Measurements from ENCODE around the gene UBR4. TPM values are rescaled to one million over a fixed set of nuclear protein-coding genes. Genes with fewer than 3 reads are reported as not detected.
A peak's percentile ranks its signal among the peaks of the same experiment; 100 is the strongest.

The UBR4 gene
- total RNA-seq, 1 donor from 2014 or later = 66.1 TPM

DNA sequence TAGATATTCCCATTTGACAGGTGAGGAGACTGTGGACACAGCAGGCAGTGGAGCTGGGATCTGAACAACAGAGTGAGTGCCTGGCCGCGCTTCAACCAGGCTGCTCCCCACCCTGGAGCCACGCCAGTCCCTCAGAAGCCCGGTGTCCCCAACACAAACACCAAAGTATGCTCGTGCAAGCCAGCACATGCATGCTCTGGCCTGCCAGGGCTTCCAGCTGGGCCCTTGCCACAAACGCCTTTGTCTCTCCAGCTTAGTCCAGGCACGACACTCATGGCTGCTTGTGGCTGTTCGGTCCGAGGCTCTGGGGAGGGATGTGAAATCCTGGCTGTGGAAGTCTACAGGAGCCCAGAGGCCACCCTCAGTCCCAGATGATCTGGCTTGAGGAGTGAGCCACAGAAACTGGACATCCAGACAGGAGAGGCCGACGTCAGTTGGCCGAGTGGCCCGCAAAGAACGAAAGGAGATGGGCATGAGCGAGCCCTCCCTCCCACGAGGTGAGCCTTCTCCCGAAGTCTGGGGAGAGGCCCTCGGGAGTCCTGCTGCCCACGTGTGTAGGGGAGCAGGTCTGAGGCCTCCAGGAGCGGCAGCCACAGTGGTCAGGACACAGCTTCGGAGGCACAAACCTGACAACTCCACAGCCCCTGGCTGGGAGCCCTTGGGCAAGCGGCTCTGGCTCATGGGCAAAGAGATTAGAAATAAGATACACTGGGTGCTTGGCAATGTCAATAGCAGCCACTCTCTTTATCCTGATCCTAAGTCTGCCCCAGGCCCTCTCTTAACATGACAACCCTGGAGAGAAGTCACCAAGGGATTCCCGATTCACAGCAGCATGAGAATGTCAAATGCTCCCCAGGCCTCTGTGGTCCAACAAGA lies 136.5 kb downstream of the UBR4 start:
- Histone ChIP-seq H3K27me3 (ENCODE audit: control insufficient read depth, insufficient read depth, low read length) (no peaks in the 10 kb centered on the region), H3K36me3 (ENCODE audit: control insufficient read depth, insufficient read depth, low read length) (peaks cover 9% of the 10 kb centered on the region), H3K4me3 (ENCODE audit: low read depth, low read length) (no peak overlapping the region)
- TF ChIP-seq, protein P1, sequence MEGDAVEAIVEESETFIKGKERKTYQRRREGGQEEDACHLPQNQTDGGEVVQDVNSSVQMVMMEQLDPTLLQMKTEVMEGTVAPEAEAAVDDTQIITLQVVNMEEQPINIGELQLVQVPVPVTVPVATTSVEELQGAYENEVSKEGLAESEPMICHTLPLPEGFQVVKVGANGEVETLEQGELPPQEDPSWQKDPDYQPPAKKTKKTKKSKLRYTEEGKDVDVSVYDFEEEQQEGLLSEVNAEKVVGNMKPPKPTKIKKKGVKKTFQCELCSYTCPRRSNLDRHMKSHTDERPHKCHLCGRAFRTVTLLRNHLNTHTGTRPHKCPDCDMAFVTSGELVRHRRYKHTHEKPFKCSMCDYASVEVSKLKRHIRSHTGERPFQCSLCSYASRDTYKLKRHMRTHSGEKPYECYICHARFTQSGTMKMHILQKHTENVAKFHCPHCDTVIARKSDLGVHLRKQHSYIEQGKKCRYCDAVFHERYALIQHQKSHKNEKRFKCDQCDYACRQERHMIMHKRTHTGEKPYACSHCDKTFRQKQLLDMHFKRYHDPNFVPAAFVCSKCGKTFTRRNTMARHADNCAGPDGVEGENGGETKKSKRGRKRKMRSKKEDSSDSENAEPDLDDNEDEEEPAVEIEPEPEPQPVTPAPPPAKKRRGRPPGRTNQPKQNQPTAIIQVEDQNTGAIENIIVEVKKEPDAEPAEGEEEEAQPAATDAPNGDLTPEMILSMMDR (IDR thresholded peaks at IDR 0.05; ENCODE audit: insufficient read depth, low read length, severe bottlenecking) = no peak
- FAIRE-seq (no peak), DNase-seq (ENCODE audit: low read depth) (peak; percentile 59)

DNA sequence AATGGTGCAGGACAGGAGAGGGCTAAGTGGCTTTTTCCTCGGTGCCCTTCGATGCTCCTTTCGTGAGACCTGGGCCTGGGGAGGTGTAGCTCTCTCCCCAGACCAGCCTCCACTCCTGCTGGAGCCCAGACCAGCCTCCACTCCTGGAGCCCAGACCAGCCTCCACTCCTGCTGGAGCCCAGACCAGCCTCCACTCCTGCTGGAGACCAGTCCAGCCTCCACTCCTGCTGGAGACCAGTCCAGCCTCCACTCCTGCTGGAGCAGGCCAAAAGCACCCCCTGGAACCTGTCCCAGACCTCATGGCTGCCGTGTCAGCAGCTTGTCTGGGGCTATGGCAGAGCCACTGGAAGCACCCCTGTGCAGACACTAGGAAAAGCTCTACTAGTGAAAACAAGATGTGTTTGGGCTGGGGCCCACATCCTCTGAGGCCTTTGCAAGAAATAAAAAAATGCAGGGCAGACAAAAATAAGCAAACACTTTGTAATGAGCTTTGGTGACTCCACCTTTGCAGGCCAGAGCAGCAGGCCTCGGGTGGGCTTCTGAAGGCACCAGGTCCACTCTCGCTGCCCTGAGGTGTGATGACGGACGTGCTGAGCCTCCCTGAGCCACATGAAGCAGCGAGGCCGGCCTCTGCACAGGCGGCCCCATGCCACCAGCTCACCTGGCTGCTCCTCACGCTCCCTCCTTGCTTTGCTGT lies 137.6 kb downstream of the UBR4 start:
- no peak for FAIRE-seq
- TF ChIP-seq, protein P1 (IDR thresholded peaks at IDR 0.05; ENCODE audit: insufficient read depth, low read length, severe bottlenecking) = no peak
- DNase-seq (ENCODE audit: low read depth) = no peak
- Histone ChIP-seq H3K27me3 (ENCODE audit: control insufficient read depth, insufficient read depth, low read length) (no peaks in the 10 kb centered on the region), H3K4me3 (ENCODE audit: low read depth, low read length) (no peak overlapping the region), H3K36me3 (ENCODE audit: control insufficient read depth, insufficient read depth, low read length) (peaks cover 8% of the 10 kb centered on the region)

- TF ChIP-seq, protein P1 (IDR thresholded peaks at IDR 0.05; ENCODE audit: insufficient read depth, low read length, severe bottlenecking) = no peak
- Histone ChIP-seq H3K4me3 (ENCODE audit: low read depth, low read length) (no peak overlapping the region), H3K36me3 (ENCODE audit: control insufficient read depth, insufficient read depth, low read length) (peaks cover 6% of the 10 kb centered on the region), H3K27me3 (ENCODE audit: control insufficient read depth, insufficient read depth, low read length) (no peaks in the 10 kb centered on the region)
- DNase-seq (ENCODE audit: low read depth) (no peak), FAIRE-seq (no peak)
These were observed 138.3 kb downstream of the UBR4 start for GRCh38 chr1:19071674-19072281.

- Histone ChIP-seq H3K36me3 (ENCODE audit: control insufficient read depth, insufficient read depth, low read length) (peaks cover 4% of the 10 kb centered on the region), H3K27me3 (ENCODE audit: control insufficient read depth, insufficient read depth, low read length) (no peaks in the 10 kb centered on the region), H3K4me3 (ENCODE audit: low read depth, low read length) (no peak overlapping the region)
- TF ChIP-seq, protein P1 (IDR thresholded peaks at IDR 0.05; ENCODE audit: insufficient read depth, low read length, severe bottlenecking) = no peak
- FAIRE-seq = no peak
- DNase-seq (ENCODE audit: low read depth) = no peak
These were observed 139.0 kb downstream of the UBR4 start for GRCh38 chr1:19070891-19071621.

DNA sequence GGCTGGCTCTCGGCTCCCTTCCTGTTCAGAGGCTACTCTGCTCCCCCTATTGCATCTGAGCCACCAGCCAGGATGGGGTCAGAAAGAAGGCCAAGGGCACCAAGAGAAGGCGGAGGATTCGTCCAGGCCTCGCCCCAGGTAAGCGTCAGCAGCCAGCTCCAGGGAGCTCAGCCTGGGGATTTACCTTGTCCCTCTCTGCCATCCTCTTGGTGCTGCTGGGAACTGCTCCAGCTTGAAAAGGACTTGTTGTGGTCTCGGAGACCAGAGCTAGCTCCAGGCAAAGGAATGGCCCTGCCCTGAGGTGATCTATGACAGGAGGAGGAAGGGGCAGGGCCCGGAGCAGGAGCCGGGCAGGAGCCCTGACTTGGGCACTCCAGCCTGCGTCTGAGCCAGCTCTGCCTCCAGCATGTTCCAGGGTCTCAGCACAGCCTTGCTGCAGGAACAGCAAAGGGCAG lies 139.8 kb downstream of the UBR4 start:
- H3K27me3 ChIP-seq (ENCODE audit: control insufficient read depth, insufficient read depth, low read length) = no peaks in the 10 kb centered on the region
- FAIRE-seq (no peak), DNase-seq (ENCODE audit: low read depth) (no peak)
- H3K4me3 ChIP-seq (ENCODE audit: low read depth, low read length) = no peak overlapping the region
- TF ChIP-seq, protein P1 (IDR thresholded peaks at IDR 0.05; ENCODE audit: insufficient read depth, low read length, severe bottlenecking) = no peak
- H3K36me3 ChIP-seq (ENCODE audit: control insufficient read depth, insufficient read depth, low read length) = peaks cover 4% of the 10 kb centered on the region
